HEK293T (cell line): ENCODE data around the gene ACBD6.

ENCODE experiments used
- CTCF ChIA-PET: fragments of 350-600 bp; formaldehyde crosslinking; extraction: SDS; loops from one replicate; lab custom pipeline; 2021; ENCODE audit warnings: antibody characterized with exemption, inconsistent platforms; lab: Yijun Ruan, JAX
- POLR2A ChIA-PET: fragments of 350-600 bp; formaldehyde crosslinking; extraction: SDS; loops from one replicate; lab custom pipeline; 2020; ENCODE audit warnings: antibody characterized with exemption, inconsistent platforms; lab: Yijun Ruan, JAX
- DNase-seq: peaks from one replicate; pipeline ENCODE4 v3.0.0; 2012; ENCODE audit warnings: mixed read lengths; ENCODE audit errors: extremely low spot score
- ARNT ChIP-seq: fragments of 450-650 bp; IDR thresholded peaks from 2 replicates; pipeline ENCODE4 v1.6.1; 2017; ENCODE audit warnings: mild to moderate bottlenecking
- BHLHE40 ChIP-seq: fragments of 450-650 bp; IDR thresholded peaks from 2 replicates; pipeline ENCODE4 v1.6.1; 2016; ENCODE audit warnings: mild to moderate bottlenecking, moderate library complexity, borderline replicate concordance
- CTBP1 ChIP-seq: fragments of 450-650 bp; IDR thresholded peaks from 2 replicates; pipeline ENCODE4 v1.6.1; 2016; ENCODE audit warnings: borderline replicate concordance
- ELF4 ChIP-seq: fragments of 450-650 bp; IDR thresholded peaks from 2 replicates; pipeline ENCODE4 v1.6.1; 2017; ENCODE audit warnings: antibody characterized with exemption
- FOXA1 ChIP-seq: fragments of 450-650 bp; IDR thresholded peaks from 2 replicates; pipeline ENCODE4 v1.6.1; 2016; ENCODE audit warnings: mild to moderate bottlenecking
- FOXK2 ChIP-seq: fragments of 450-650 bp; IDR thresholded peaks from 2 replicates; pipeline ENCODE4 v1.6.1; 2016; ENCODE audit warnings: mild to moderate bottlenecking
- FOXM1 ChIP-seq: fragments of 450-650 bp; IDR thresholded peaks from 2 replicates; pipeline ENCODE4 v1.6.1; 2017; ENCODE audit warnings: mild to moderate bottlenecking, borderline replicate concordance
- HDGF ChIP-seq: fragments of 450-650 bp; IDR thresholded peaks from 2 replicates; pipeline ENCODE4 v1.6.1; 2017; ENCODE audit warnings: antibody characterized with exemption, borderline replicate concordance
- L3MBTL2 ChIP-seq: fragments of 450-650 bp; conservative IDR thresholded peaks from 2 replicates; pipeline ENCODE4 v1.6.1; 2016; ENCODE audit warnings: mild to moderate bottlenecking
- LEF1 ChIP-seq: fragments of 450-650 bp; IDR thresholded peaks from 2 replicates; pipeline ENCODE4 v1.6.1; 2017; ENCODE audit warnings: mild to moderate bottlenecking, borderline replicate concordance
- NFRKB ChIP-seq: fragments of 450-650 bp; IDR thresholded peaks from 2 replicates; pipeline ENCODE4 v1.6.1; 2016; ENCODE audit warnings: mild to moderate bottlenecking, moderate library complexity
- SP1 ChIP-seq: fragments of 450-650 bp; IDR thresholded peaks from 2 replicates; pipeline ENCODE4 v1.6.1; 2017
- SUZ12 ChIP-seq: fragments of 450-650 bp; IDR thresholded peaks from 2 replicates; pipeline ENCODE4 v1.6.1; 2016; ENCODE audit warnings: mild to moderate bottlenecking
- TARDBP ChIP-seq: fragments of 450-650 bp; IDR thresholded peaks from 2 replicates; pipeline ENCODE4 v1.6.1; 2016
- ZNF384 ChIP-seq: fragments of 450-650 bp; IDR thresholded peaks from 2 replicates; pipeline ENCODE4 v1.6.1; 2016
- TF ChIP-seq, protein P1 (sequence below): fragments of 450-650 bp; IDR thresholded peaks from 2 replicates; pipeline ENCODE4 v1.6.1; 2016

The ACBD6 gene

DNA sequence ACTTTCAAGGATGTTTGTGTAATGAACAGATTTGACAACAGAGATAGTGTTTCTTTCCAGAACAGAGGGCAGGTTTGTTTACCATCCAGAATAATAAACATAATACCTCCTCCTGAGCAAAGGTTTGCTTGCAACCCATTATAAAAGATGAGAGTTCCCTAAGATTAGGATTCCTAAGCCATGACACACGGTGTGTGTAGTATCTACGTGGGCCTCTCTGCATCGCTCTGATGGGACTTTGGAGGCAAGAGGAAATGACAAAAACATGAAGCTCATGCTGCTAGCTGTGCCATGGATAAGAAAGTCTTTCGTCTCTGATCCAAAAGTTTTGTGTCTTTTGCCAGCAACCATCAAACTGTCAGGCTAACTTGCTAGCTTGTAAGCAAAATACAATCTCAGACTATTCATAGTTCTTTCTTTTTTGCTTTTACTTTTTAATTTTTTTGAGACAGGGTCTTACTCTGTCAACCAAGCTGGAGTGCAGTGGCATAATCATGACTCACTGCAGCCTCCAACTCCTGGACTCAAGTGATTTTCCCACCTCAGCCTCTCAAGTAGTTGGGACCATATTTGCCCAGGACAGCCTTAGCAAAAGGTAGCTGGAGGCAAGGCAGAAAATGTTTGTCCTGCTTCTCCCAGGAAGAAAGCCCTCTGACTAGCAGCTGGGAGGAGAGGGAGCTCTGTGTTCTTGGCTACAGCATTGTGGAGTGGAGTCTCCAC lies 191.2 kb downstream of the ACBD6 start:
- POLR2A ChIA-PET: no interaction called here
- CTCF ChIA-PET: interaction anchor here (0.7 to 0.8 kb wide), 2 partner anchors 49 to 784 kb away, joined by 3 to 5 read pairs; no protein-coding TSS in a partner anchor

DNA sequence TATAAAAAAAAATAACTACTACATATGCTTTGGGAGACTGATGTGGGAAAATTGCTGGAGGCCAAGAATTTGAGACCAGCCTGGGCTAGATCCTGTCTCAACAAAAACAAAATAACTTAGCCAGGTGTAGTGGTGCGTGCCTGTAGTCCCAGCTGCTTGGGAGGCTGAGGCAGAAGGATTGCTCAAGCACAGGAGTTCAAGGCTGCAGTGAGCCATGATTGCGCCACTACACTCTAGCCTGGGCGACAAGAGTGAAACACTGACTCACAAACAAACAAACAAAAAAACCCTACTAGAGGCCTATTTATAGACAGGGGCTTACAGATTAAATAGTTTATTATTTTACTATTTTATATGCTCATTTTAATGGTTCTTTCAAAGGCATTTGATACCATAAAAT lies 192.3 kb downstream of the ACBD6 start:
- ChIA-PET CTCF (interaction anchor here (0.9 kb wide), 1 partner anchor 13 kb away, joined by 3 read pairs; no protein-coding TSS in a partner anchor), POLR2A (no interaction called here)
- no peak for DNase-seq
- TF ChIP-seq FOXA1: no peak
- TF ChIP-seq ARNT: no peak
- no peak for TF ChIP-seq ELF4
- TF ChIP-seq NFRKB: no peak
- TF ChIP-seq FOXM1: no peak
- TF ChIP-seq SP1: no peak
- TF ChIP-seq BHLHE40: no peak
- TF ChIP-seq FOXK2: no peak
- TF ChIP-seq ZNF384: no peak
- no peak for TF ChIP-seq L3MBTL2
- no peak for TF ChIP-seq CTBP1
- TF ChIP-seq HDGF: no peak
- TF ChIP-seq TARDBP: no peak
- no peak for TF ChIP-seq SUZ12
- TF ChIP-seq LEF1: no peak

More for the DNA sequence above, 191.2 kb downstream of the ACBD6 start:
- TF ChIP-seq ZNF384 (no peak), ELF4 (no peak), SP1 (no peak), FOXA1 (no peak), HDGF (no peak), L3MBTL2 (no peak), NFRKB (no peak), FOXK2 (no peak), TARDBP (no peak)
- DNase-seq: no peak

DNA sequence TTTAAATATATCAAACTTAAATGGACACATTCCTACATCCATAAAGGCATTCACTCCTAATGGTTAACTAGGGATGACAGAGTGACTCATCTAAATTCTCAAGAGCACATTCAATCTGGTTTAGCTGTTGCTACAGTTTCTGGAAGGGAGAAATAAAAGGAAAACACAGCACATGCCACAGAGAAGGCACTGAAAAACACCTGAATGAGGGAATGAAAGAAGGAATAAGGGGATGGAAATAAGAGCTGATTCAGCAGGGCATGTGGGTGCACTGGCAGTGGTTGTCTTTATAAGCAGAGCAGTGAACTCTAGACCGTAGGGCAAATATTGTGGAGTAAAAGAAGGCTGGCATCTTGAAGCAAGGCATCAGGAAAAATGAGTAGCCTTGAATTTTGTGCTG lies 193.0 kb downstream of the ACBD6 start:
- ChIA-PET POLR2A (no interaction called here), CTCF (interaction anchor here (0.9 kb wide), 1 partner anchor 12 kb away, joined by 3 read pairs; no protein-coding TSS in a partner anchor)
- TF ChIP-seq FOXM1: no peak
- TF ChIP-seq BHLHE40: no peak
- TF ChIP-seq CTBP1: no peak
- no peak for TF ChIP-seq NFRKB
- TF ChIP-seq, protein P1, sequence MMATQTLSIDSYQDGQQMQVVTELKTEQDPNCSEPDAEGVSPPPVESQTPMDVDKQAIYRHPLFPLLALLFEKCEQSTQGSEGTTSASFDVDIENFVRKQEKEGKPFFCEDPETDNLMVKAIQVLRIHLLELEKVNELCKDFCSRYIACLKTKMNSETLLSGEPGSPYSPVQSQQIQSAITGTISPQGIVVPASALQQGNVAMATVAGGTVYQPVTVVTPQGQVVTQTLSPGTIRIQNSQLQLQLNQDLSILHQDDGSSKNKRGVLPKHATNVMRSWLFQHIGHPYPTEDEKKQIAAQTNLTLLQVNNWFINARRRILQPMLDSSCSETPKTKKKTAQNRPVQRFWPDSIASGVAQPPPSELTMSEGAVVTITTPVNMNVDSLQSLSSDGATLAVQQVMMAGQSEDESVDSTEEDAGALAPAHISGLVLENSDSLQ: no peak
- DNase-seq: no peak

DNA sequence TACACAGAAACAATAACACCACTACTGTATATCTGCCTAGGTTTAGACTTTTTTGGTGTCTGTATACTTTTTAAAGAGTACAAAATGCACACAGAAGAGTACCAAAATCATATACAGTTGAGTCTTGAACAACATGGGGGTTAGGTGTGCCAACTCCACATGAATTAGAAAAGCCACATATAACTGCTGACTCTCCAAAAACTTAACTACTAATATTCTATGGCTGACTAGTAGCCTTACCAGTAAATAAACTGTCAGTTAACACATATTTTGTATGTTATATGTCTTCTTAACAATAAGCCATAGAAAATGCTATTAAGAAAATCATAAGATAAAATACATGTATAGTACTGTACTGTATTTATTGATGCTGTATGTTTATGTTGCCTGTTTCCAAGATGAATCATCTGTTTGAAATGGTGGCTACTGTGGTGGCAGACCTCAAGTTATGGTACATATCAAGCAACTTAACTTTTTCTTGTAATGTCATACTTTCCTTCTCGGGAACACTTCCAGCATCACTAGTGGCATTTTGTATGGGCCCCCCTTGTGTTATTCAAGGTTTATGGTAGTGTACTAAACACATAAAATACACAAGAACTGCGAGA lies 201.1 kb downstream of the ACBD6 start:
- POLR2A ChIA-PET: no interaction called here
- DNase-seq: no peak
- TF ChIP-seq FOXM1 (no peak), LEF1 (no peak), FOXA1 (no peak), ARNT (no peak), ELF4 (no peak), TARDBP (no peak), CTBP1 (no peak), BHLHE40 (no peak), HDGF (no peak), SP1 (no peak), ZNF384 (no peak)
- TF ChIP-seq, protein P1: no peak
- CTCF ChIA-PET: no interaction called here

DNA sequence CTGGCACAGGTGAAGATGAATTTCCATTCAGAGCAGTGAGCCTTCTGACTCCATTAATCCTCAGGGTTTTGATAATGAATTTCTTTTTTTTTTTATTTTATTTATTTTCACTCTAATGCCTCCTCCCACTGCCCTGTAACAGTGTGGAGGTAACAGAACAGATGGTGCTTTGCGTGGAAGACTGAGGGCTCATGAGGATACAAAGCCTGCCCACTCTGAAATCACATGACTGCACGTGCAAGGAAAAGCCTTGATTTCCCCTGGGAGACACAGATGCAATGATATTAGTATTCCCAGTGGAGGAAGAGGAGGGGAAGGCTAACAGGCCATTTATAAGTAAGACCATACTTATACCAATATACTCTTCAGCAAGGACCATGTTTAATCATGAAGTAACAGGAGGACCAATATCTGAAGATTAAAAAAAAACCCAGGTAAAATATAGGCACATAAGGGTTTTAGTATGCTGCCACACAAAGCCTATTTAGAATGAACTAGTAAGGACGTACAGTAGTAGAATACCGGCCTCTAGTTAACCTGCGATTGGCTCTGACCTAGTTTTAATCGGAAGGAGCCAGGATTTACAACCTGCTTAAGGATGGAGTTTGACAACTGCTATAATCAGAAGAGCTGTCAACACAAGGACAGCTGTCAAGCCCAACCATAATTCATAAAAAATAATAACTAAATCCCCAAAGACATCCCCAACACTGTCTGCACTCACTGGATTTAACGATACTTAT lies 202.7 kb downstream of the ACBD6 start:
- CTCF ChIA-PET: no interaction called here

DNA sequence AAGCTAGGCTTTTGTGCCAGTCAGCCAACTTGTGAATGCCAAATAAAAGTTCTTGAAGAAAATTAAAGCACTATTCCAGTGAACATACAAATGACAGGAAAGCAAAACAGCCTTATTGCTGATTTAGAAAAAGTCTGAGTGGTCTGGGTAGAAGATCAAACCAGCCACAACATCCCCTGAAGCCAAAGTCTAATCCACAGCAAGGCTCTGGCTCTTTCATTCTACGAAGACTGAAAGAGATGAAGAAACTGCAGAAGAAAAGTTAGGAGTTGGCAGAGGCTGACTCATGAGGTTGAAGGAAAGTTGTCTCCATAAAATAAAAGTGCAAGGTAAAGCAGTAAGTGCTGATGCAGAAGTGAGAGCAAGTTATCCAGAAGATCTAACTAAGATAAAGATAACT lies 206.4 kb downstream of the ACBD6 start:
- TF ChIP-seq BHLHE40 (no peak), HDGF (no peak), FOXM1 (no peak), ELF4 (no peak), SUZ12 (no peak), FOXK2 (no peak), FOXA1 (no peak), ZNF384 (no peak), NFRKB (no peak), ARNT (no peak), TARDBP (no peak), SP1 (no peak), LEF1 (no peak), CTBP1 (no peak), L3MBTL2 (no peak)
- POLR2A ChIA-PET: no interaction called here
- no peak for DNase-seq
- CTCF ChIA-PET: no interaction called here

More for the DNA sequence above, 202.7 kb downstream of the ACBD6 start:
- POLR2A ChIA-PET: no interaction called here
- DNase-seq: no peak
- TF ChIP-seq ARNT: no peak
- TF ChIP-seq, protein P1: no peak
- TF ChIP-seq SP1: no peak
- TF ChIP-seq LEF1: no peak
- TF ChIP-seq NFRKB: no peak
- TF ChIP-seq SUZ12: no peak
